Measurements from ENCODE around the gene CFAP299.

DNA sequence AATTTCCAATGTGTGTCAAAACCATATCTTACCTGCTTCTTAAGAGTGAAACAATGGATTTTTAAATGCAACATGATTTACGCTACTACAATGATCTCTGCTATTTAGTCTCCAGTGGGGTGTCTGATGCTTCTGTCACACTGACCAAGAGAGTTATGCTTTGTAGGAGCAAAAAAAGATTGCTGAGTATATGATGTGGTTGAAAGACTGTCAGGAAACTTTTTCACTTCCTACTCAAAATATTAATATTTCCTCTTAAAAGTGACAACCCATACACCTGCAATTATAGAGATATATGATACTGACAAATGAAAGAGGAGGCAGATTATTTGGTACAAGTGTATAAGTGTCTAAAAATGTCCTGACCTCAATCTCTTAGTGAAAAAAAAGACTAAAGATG lies 589.8 kb downstream of the CFAP299 start:
- TF ChIP-seq PHTF2 (CRISPR knock-in tag; IDR thresholded peaks at IDR 0.05) (no peak), U2AF2 (optimal IDR thresholded peaks at IDR 0.05; ENCODE audit: low read depth, low read length) (no peak), ZNF766 (CRISPR knock-in tag; conservative IDR thresholded peaks at IDR 0.05) (no peak), ZNF696 (CRISPR knock-in tag; conservative IDR thresholded peaks at IDR 0.05) (no peak), ZNF239 (CRISPR knock-in tag; IDR thresholded peaks at IDR 0.05) (no peak), STAT5B (CRISPR knock-in tag; IDR thresholded peaks at IDR 0.05) (no peak), ZNF785 (CRISPR knock-in tag; IDR thresholded peaks at IDR 0.05) (no peak), ZNF583 (CRISPR knock-in tag; IDR thresholded peaks at IDR 0.05) (no peak), PPARD (CRISPR knock-in tag; IDR thresholded peaks at IDR 0.05) (no peak), KDM1A (IDR thresholded peaks at IDR 0.05) (no peak)
- TF ChIP-seq, protein P1, sequence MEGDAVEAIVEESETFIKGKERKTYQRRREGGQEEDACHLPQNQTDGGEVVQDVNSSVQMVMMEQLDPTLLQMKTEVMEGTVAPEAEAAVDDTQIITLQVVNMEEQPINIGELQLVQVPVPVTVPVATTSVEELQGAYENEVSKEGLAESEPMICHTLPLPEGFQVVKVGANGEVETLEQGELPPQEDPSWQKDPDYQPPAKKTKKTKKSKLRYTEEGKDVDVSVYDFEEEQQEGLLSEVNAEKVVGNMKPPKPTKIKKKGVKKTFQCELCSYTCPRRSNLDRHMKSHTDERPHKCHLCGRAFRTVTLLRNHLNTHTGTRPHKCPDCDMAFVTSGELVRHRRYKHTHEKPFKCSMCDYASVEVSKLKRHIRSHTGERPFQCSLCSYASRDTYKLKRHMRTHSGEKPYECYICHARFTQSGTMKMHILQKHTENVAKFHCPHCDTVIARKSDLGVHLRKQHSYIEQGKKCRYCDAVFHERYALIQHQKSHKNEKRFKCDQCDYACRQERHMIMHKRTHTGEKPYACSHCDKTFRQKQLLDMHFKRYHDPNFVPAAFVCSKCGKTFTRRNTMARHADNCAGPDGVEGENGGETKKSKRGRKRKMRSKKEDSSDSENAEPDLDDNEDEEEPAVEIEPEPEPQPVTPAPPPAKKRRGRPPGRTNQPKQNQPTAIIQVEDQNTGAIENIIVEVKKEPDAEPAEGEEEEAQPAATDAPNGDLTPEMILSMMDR (IDR thresholded peaks at IDR 0.05 in 2 of 3, conservative IDR thresholded peaks at IDR 0.05 in 1 of 3; ENCODE audit: insufficient read depth in 2 of 3, low read depth in 1 of 3, low read length in 3 of 3), result no peak

All from K562 (cell line).